Cerebellar cortex (tissue), 1 donor: ENCODE results near the gene AK8.
"Not testable (repeated sequence)": the region's sequence is repeated elsewhere in the genome, so short reads cannot be mapped to it uniquely, and the experiment has no call there.

Experiments used
- DNase-seq: peaks from one replicate; pipeline ENCODE4 v3.0.0-alpha.2; 2015; ENCODE audit warnings: low spot score

Gene AK8

GRCh38 chr9:132797861-132798659, 80.0 kb downstream of the AK8 start:
- no peak for DNase-seq

- no peak for DNase-seq
Observed at GRCh38 chr9:132795511-132796303, 82.4 kb downstream of the AK8 start.

GRCh38 chr9:132794730-132795380, 83.2 kb downstream of the AK8 start:
- DNase-seq = no peak

- DNase-seq = no peak
Observed at GRCh38 chr9:132793606-132794580, 84.2 kb downstream of the AK8 start.

- DNase-seq = no peak
Observed at GRCh38 chr9:132792547-132792946, 85.5 kb downstream of the AK8 start.

GRCh38 chr9:132791699-132792240, 86.3 kb downstream of the AK8 start:
- no peak for DNase-seq

- DNase-seq = no peak
Observed at GRCh38 chr9:132789719-132790118, 88.4 kb downstream of the AK8 start.

GRCh38 chr9:132788378-132788777, 89.7 kb downstream of the AK8 start:
- DNase-seq = no peak

- no peak for DNase-seq
Observed at GRCh38 chr9:132787748-132788159, 90.3 kb downstream of the AK8 start.

- DNase-seq = no peak
Observed at GRCh38 chr9:132784286-132784830, 93.7 kb downstream of the AK8 start.

- no peak for DNase-seq
Observed at GRCh38 chr9:132783006-132783405, 95.1 kb downstream of the AK8 start.

GRCh38 chr9:132782037-132782436, 96.0 kb downstream of the AK8 start:
- no peak for DNase-seq

GRCh38 chr9:132780230-132781007, 97.7 kb downstream of the AK8 start:
- DNase-seq = no peak

GRCh38 chr9:132776891-132777290, 101.2 kb downstream of the AK8 start:
- no peak for DNase-seq

GRCh38 chr9:132776268-132776667, 101.8 kb downstream of the AK8 start:
- no peak for DNase-seq

- no peak for DNase-seq
Observed at GRCh38 chr9:132775720-132776119, 102.4 kb downstream of the AK8 start.

GRCh38 chr9:132774886-132775285, 103.2 kb downstream of the AK8 start:
- no peak for DNase-seq

- no peak for DNase-seq
Observed at GRCh38 chr9:132773764-132774339, 104.2 kb downstream of the AK8 start.

GRCh38 chr9:132773093-132773492, 105.0 kb downstream of the AK8 start:
- no peak for DNase-seq

- DNase-seq = not testable (repeated sequence)
Observed at GRCh38 chr9:132771752-132772151, 106.3 kb downstream of the AK8 start.
